Nucleus accumbens (tissue), 56 donors: ENCODE results near the gene SMIM29.

Source experiments
- DNase-seq, 56 donors: peaks; one replicate each; lab custom pipeline; 2025; lab: John Stamatoyannopoulos, UW

SMIM29 gene

GRCh38 chr6:34242252-34243130, 6.3 kb downstream of the SMIM29 start:
- DNase-seq: no peak

- no peak for DNase-seq
Measured at GRCh38 chr6:34241351-34242215, 7.2 kb downstream of the SMIM29 start.

- DNase-seq: no peak
Measured at GRCh38 chr6:34240329-34241248, 8.2 kb downstream of the SMIM29 start.

GRCh38 chr6:34239893-34240292, 8.9 kb downstream of the SMIM29 start:
- DNase-seq: no peak

GRCh38 chr6:34239500-34239825, 9.3 kb downstream of the SMIM29 start:
- no peak for DNase-seq

GRCh38 chr6:34238585-34239499, 10.0 kb downstream of the SMIM29 start:
- DNase-seq: no peak

- peak in 22 of 56 donors; percentile 14 to 59 (median 26) for DNase-seq
Measured at GRCh38 chr6:34237722-34238584, 10.9 kb downstream of the SMIM29 start.

GRCh38 chr6:34237316-34237721, 11.5 kb downstream of the SMIM29 start:
- DNase-seq: peak in 4 of 56 donors; percentile 37 to 69 (median 53)

GRCh38 chr6:34236443-34237315, 12.1 kb downstream of the SMIM29 start, which contains the start of gene HMGA1:
TSS of gene HMGA1 (plus strand) at chr6:34236873. CDS start at chr6:34240781, 3,908 bp downstream.
- peak in 55 of 56 donors; percentile 32 to 91 (median 76) for DNase-seq

GRCh38 chr6:34236131-34236442, 12.7 kb downstream of the SMIM29 start:
- DNase-seq: peak in 10 of 56 donors; percentile 19 to 57 (median 38)

- DNase-seq: peak in 3 of 56 donors; percentile 10 to 40 (median 26)
Measured at GRCh38 chr6:34235307-34236130, 13.3 kb downstream of the SMIM29 start.

GRCh38 chr6:34234667-34235306, 14.0 kb downstream of the SMIM29 start:
- no peak for DNase-seq

GRCh38 chr6:34233867-34234266, 14.9 kb downstream of the SMIM29 start:
- no peak for DNase-seq

- DNase-seq: peak in 4 of 56 donors; percentile 18 to 30 (median 20)
Measured at GRCh38 chr6:34232901-34233300, 15.9 kb downstream of the SMIM29 start.

GRCh38 chr6:34231566-34232336, 17.1 kb downstream of the SMIM29 start:
- no peak for DNase-seq
